Measurements from ENCODE around the gene TEX12.
"Not testable (repeated sequence)": the region's sequence is repeated elsewhere in the genome, so short reads cannot be mapped to it uniquely, and the experiment has no call there.

Gene TEX12

GRCh38 chr11:112167145-112167544 is at the start of gene TEX12:
Gene TEX12 (plus strand): TSS chr11:112167372. CDS start chr11:112169269, 1,897 bp downstream.
- no peak for DNase-seq (ENCODE audit: low read depth)

GRCh38 chr11:112118176-112118575 is 49.0 kb upstream of the TEX12 start:
- no peak for DNase-seq (ENCODE audit: low read depth)

GRCh38 chr11:112121981-112122615 is 45.1 kb upstream of the TEX12 start:
- no peak for DNase-seq (ENCODE audit: low read depth)

GRCh38 chr11:112123129-112123528 is 44.0 kb upstream of the TEX12 start:
- peak; percentile 65 for DNase-seq (ENCODE audit: low read depth)

- DNase-seq (ENCODE audit: low read depth) = peak; percentile 88
Observed at GRCh38 chr11:112127056-112127455, 40.1 kb upstream of the TEX12 start.

GRCh38 chr11:112128483-112129121 is 38.6 kb upstream of the TEX12 start:
- peak; percentile 74 for DNase-seq (ENCODE audit: low read depth)

GRCh38 chr11:112129656-112130055 is 37.5 kb upstream of the TEX12 start:
- DNase-seq (ENCODE audit: low read depth) = no peak

GRCh38 chr11:112132737-112133136 is 34.4 kb upstream of the TEX12 start:
- DNase-seq (ENCODE audit: low read depth) = no peak

- no peak for DNase-seq (ENCODE audit: low read depth)
Observed at GRCh38 chr11:112134473-112134872, 32.7 kb upstream of the TEX12 start.

GRCh38 chr11:112143597-112143996 is 23.6 kb upstream of the TEX12 start:
- DNase-seq (ENCODE audit: low read depth) = no peak

- DNase-seq (ENCODE audit: low read depth) = no peak
Observed at GRCh38 chr11:112150517-112150916, 16.7 kb upstream of the TEX12 start.

- DNase-seq (ENCODE audit: low read depth) = peak; percentile 31
Observed at GRCh38 chr11:112156153-112156955, 10.8 kb upstream of the TEX12 start.

GRCh38 chr11:112156956-112157766 is 10.0 kb upstream of the TEX12 start:
- DNase-seq (ENCODE audit: low read depth) = peak; percentile 100

GRCh38 chr11:112159098-112160065 is 7.8 kb upstream of the TEX12 start:
- DNase-seq (ENCODE audit: low read depth) = no peak

- DNase-seq (ENCODE audit: low read depth) = no peak
Observed at GRCh38 chr11:112160091-112160848, 6.9 kb upstream of the TEX12 start.

- no peak for DNase-seq (ENCODE audit: low read depth)
Observed at GRCh38 chr11:112161012-112161411, 6.2 kb upstream of the TEX12 start.

GRCh38 chr11:112162200-112162599 is 5.0 kb upstream of the TEX12 start:
- DNase-seq (ENCODE audit: low read depth) = not testable (repeated sequence)

GRCh38 chr11:112162761-112163546 is 4.2 kb upstream of the TEX12 start:
- no peak for DNase-seq (ENCODE audit: low read depth)

Data from amniotic epithelial cell (primary cell).